H1 (cell line): ENCODE measurements around the gene RBCK1.

Experiments used
- CHD1 ChIP-seq: IDR thresholded peaks from 2 replicates; pipeline ENCODE4 v1.6.1; 2012; ENCODE audit warnings: low read depth, low read length, improper control_type of control experiment
- EP300 ChIP-seq, 2 experiments: IDR thresholded peaks; 1 replicate in 1 of 2; 2 replicates in 1 of 2; pipeline ENCODE4 v1.6.1; 2011 to 2012; ENCODE audit warnings: low read depth in 2 of 2, low read length in 2 of 2, mild to moderate bottlenecking in 2 of 2, borderline replicate concordance in 1 of 2, inconsistent platforms in 1 of 2, moderate library complexity in 1 of 2
- EZH2 ChIP-seq: fragments of 200-600 bp; sonication (generic); IDR thresholded peaks from 2 replicates; pipeline ENCODE4 v1.7.1; 2012; ENCODE audit warnings: low read depth, mild to moderate bottlenecking, moderate library complexity, low read length, inconsistent platforms; ENCODE audit not compliant: severe bottlenecking
- GABPA ChIP-seq: IDR thresholded peaks from 2 replicates; pipeline ENCODE4 v1.6.1; 2011; ENCODE audit warnings: mild to moderate bottlenecking, low read length, moderate library complexity, borderline replicate concordance; ENCODE audit not compliant: insufficient read depth
- KDM1A ChIP-seq: fragments of 200-600, 300-600 bp; sonication (generic); IDR thresholded peaks from 2 replicates; pipeline ENCODE4 v1.7.1; 2016; ENCODE audit warnings: mild to moderate bottlenecking, low read length, borderline replicate concordance
- KDM5A ChIP-seq: fragments of 200-600 bp; IDR thresholded peaks from 2 replicates; pipeline ENCODE4 v1.7.1; 2012; ENCODE audit warnings: mild to moderate bottlenecking, low read length, inconsistent platforms, mixed read lengths
- POLR2A ChIP-seq, 2 experiments: IDR thresholded peaks; 1 replicate in 1 of 2; 2 replicates in 1 of 2; pipeline ENCODE4 v1.6.1; 2011; ENCODE audit warnings: low read depth in 2 of 2, low read length in 2 of 2, mild to moderate bottlenecking in 2 of 2; ENCODE audit errors: control extremely low read depth in 1 of 2
- POLR2AphosphoS5 ChIP-seq: IDR thresholded peaks from 2 replicates; pipeline ENCODE4 v1.6.1; 2011; ENCODE audit warnings: low read depth, low read length
- SIRT6 ChIP-seq: IDR thresholded peaks from one replicate; pipeline ENCODE4 v1.7.1; 2012; ENCODE audit warnings: low read length, inconsistent platforms
- TF ChIP-seq, protein P1 (sequence below), 3 experiments: IDR thresholded peaks; 1 replicate in 2 of 3; 2 replicates in 1 of 3; pipeline versions ENCODE4 v1.5.1 to v1.6.1; 2011; ENCODE audit warnings: low read length in 3 of 3, mild to moderate bottlenecking in 3 of 3, inconsistent platforms in 2 of 3, low read depth in 1 of 3, moderate library complexity in 1 of 3; ENCODE audit not compliant: insufficient read depth in 1 of 3; ENCODE audit errors: control extremely low read depth in 1 of 3
- TF ChIP-seq, protein P2 (sequence below): IDR thresholded peaks from 2 replicates; pipeline ENCODE4 v1.6.1; 2012; ENCODE audit warnings: low read length, inconsistent platforms

DNA sequence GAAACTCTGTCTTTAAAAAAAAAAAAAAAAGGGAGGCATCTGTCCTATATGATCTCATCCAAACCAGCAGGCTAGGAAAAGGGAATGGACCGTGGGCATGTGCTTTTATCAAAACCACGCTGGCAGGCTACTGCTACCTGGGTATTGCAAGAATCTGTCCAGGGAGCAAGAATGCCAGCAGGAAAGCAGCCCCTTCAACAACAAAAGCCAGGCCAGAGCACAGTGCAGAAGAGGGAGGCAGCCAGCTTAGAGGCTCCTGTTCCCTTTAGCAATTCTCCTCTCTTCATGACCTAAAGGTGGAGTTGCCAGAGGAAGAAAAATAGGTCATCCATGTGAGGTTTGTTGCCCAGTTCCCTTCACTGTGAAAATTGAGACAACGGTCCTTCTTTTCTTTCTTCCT, 36.0 kb downstream of the RBCK1 start:
- TF ChIP-seq EZH2 (no peak), KDM1A (no peak), POLR2A (IDR thresholded peaks at IDR 0.05; ENCODE audit: control extremely low read depth in 1 of 2, low read depth in 2 of 2, low read length in 2 of 2) (no peak), POLR2AphosphoS5 (no peak), KDM5A (no peak), EP300 (IDR thresholded peaks at IDR 0.05; ENCODE audit: borderline replicate concordance in 1 of 2, low read depth in 2 of 2, low read length in 2 of 2) (no peak), GABPA (no peak), SIRT6 (no peak), CHD1 (no peak)
- TF ChIP-seq, protein P1, sequence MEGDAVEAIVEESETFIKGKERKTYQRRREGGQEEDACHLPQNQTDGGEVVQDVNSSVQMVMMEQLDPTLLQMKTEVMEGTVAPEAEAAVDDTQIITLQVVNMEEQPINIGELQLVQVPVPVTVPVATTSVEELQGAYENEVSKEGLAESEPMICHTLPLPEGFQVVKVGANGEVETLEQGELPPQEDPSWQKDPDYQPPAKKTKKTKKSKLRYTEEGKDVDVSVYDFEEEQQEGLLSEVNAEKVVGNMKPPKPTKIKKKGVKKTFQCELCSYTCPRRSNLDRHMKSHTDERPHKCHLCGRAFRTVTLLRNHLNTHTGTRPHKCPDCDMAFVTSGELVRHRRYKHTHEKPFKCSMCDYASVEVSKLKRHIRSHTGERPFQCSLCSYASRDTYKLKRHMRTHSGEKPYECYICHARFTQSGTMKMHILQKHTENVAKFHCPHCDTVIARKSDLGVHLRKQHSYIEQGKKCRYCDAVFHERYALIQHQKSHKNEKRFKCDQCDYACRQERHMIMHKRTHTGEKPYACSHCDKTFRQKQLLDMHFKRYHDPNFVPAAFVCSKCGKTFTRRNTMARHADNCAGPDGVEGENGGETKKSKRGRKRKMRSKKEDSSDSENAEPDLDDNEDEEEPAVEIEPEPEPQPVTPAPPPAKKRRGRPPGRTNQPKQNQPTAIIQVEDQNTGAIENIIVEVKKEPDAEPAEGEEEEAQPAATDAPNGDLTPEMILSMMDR (IDR thresholded peaks at IDR 0.05; ENCODE audit: control extremely low read depth in 1 of 3, insufficient read depth in 1 of 3, low read depth in 1 of 3, low read length in 3 of 3), result no peak
- TF ChIP-seq, protein P2, sequence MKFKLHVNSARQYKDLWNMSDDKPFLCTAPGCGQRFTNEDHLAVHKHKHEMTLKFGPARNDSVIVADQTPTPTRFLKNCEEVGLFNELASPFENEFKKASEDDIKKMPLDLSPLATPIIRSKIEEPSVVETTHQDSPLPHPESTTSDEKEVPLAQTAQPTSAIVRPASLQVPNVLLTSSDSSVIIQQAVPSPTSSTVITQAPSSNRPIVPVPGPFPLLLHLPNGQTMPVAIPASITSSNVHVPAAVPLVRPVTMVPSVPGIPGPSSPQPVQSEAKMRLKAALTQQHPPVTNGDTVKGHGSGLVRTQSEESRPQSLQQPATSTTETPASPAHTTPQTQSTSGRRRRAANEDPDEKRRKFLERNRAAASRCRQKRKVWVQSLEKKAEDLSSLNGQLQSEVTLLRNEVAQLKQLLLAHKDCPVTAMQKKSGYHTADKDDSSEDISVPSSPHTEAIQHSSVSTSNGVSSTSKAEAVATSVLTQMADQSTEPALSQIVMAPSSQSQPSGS, result no peak
